ENCODE data around the gene UGT3A1.
"Not testable (repeated sequence)": the region's sequence is repeated elsewhere in the genome, so short reads cannot be mapped to it uniquely, and the experiment has no call there.

Gene UGT3A1, protein sequence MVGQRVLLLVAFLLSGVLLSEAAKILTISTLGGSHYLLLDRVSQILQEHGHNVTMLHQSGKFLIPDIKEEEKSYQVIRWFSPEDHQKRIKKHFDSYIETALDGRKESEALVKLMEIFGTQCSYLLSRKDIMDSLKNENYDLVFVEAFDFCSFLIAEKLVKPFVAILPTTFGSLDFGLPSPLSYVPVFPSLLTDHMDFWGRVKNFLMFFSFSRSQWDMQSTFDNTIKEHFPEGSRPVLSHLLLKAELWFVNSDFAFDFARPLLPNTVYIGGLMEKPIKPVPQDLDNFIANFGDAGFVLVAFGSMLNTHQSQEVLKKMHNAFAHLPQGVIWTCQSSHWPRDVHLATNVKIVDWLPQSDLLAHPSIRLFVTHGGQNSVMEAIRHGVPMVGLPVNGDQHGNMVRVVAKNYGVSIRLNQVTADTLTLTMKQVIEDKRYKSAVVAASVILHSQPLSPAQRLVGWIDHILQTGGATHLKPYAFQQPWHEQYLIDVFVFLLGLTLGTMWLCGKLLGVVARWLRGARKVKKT

DNA sequence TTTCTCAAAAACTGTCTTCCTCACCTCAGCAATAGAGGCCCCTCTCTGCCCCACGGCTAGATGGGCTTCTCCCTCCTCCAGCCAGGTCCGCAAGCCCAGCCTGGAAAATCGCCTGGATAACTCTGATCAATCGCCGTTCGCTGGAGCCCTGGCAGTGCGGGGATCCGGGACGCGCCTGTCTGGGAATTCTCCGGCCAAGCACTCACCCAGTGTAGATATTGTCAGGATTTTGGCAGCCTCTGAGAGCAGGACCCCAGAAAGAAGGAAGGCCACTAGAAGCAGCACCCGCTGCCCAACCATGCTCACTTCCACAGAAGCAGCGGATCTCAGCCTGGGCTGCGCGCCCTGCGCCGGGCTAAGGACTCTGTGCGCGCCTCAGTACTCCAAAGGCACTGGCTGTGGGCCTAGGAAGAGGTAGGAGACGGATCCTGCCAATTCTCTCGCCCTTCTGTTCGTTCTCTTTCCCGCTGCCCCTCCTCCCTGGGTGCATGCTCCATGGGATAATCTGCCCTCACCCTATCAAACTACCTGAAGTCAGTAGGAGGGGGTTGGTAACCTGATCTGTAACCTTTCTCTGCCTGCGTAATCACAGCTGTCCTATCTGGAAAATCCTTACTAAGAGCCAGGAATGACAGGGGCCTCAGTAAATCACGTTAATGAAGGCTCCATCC lies at the start of gene UGT3A1:
UGT3A1 (minus strand) TSS at position 450 of the 671 bp plus-strand sequence; CDS start at position 300, 150 bp downstream.
- no peak for DNase-seq (ENCODE audit: low spot score)

DNA sequence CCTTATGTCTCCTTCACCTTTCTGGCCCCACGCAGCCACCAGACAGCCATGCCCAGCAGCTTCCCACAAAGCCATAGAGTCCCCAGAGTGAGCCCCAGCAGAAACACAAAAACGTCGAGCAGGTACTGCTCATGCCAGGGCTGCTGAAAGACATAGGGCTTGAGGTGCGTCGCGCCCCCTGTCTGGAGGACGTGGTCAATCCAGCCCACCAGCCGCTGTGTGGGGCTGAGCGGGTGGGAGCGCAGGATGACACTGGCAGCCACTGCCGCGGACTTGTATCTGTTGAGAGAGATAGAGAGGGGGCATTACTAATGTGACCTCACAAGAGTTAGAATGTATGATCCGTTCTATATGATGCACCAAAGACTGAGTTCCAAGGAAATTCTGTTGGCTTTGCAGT lies 44.5 kb upstream of the UGT3A1 start:
- no peak for DNase-seq (ENCODE audit: low spot score)

DNA sequence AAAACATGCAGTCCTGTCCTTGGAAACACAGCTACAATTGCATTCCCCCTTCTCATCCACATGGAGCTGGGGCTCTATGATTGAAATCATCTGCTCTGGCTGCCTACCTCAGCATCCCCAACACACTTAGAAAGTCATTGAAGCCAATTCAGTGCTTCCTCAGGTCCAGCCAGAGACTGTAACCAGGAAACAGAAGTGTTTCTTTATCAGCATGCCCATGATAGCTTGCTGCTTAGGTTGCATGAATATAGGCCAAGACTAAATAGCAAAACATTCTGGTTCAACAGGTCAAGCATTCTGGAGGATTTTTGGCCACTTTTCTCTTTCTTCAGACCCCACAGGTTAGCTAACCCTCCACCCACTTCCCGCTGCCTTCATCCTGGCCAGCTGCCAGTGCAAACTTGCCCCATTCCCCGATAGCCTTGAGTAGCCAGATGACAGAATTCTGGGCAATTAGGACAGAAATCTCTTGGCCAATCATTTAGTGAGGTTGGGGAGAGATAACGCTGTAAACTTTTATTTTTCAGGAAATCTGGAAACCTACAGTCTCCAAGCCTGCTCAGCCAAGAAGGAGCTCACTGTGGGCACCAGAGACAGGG lies 43.4 kb upstream of the UGT3A1 start:
- not testable (repeated sequence) for DNase-seq (ENCODE audit: low spot score)

DNA sequence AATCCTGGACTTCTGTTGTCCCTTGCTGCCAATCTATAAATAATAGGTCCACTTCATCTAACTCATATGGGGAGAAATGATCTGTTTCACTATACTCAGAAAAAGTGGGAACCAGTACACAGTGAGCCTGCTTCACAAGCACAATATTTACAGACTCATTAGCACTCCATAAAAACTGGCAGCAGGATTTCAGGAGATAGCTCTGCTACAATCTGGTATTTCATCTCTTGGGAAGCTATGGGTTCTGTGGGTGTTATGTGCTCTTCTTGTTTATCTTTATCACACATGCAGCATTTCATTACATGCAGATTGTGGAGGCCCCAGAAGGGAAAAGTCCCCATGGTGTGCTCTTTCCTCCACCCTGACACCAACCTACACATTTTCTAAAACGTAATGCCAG lies 42.3 kb upstream of the UGT3A1 start:
- DNase-seq (ENCODE audit: low spot score), result peak; percentile 56

DNA sequence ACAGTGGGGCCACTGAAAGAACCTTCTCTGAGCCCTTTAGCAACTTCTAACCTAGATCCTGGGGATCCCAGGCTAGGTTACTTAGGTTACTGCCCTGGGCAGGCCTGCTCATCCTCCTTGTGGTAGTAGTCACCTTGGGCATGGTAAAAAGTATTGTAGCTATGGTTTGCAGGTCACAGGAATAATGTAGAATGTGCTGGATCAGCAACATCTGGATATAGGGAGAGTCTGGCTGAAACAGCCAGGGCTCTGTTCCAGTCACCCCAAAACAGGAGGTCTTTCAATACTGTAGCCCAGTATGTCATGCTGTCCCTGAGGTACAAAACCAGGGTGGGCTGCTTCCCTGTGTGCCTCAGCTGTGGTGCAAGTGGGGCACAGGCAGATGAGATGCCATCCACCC lies 41.9 kb upstream of the UGT3A1 start:
- DNase-seq (ENCODE audit: low spot score), result no peak

DNA sequence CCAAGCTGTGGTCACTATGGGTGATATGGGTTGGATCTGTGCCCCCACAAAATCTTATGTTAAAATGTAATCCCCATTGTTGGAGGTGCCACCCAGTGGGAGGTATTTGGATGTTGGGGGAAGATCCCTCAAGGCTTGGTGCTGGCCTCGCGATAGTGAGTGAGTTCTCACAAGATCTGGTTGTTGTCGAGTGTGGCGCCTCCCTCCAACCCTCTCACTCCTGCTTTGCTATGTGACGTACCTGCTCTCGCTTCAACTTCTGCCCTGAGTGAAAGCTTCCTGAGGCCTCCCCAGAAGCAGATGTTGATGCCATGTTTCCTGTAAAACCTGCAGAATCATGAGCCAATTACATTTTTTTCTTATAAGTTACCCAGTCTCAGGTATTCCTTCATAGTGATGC lies 40.0 kb upstream of the UGT3A1 start:
- no peak for DNase-seq (ENCODE audit: low spot score)

DNA sequence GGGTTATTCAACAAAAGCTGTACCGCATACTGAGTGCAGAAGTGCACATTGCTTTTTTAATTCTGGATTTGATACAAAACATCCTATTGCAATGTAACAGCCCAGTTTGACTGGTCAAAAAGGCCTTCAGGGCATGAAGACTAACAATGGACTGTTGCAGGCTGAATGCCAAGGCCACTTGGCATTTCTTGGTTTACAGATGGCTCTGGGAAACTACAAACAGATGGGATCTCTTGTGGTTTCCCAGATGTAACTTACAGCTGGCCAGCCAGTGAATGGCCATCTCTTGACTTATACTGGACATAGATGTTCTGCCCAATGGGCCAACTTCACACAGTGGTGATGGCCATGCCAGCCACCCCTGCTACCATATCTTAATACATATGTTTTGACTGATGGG lies 38.7 kb upstream of the UGT3A1 start:
- DNase-seq (ENCODE audit: low spot score), result peak; percentile 79

DNA sequence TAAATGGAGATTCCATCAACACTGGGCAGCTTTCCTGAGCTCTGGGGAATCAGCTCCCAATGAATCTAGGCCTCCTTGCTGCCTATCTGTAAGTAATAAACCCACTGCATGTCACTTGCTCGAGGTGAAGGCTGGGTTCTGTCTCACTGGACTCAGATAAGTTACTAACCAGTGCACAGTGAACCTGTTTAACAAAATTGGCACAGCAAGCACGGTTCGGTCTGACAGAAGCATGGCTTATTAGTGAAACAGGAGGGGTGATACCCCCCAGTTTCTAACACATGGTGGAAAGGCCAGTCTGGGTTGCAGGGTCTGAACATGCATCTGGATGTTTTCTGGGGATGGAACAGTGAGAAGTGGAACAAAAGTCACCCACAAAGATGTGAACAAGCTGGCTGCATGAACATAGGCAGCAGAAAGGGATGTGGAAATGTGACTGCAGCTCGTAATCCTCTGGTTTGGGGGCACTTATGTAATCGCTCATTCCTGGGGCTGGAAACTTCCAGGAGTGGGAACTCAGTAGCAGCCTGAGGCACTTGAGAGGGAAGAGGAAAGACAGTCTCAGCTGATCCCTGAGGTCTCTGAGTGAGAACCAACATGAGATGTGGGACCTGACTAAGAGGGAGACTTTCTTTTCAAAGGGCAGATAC lies 37.8 kb upstream of the UGT3A1 start:
- DNase-seq (ENCODE audit: low spot score), result no peak

DNA sequence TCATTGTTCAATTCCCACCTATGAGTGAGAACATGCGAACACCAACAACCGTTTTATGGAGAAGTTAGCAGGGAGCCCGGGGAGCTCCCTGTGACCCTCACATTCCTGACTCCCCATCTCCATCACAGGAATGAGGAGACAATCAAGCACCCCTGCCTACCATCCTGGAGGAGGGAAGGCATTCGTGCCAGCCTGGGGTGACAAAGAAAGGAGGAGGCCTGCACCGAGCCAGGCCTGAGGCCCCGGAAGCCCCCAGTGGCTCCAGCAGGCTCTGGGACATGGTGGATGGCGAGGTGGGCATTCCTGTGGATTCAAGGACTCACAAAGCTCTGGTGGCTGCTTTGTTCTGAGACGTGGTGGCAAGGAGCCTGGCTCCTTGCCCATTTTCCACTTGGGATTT lies 36.5 kb upstream of the UGT3A1 start:
- DNase-seq (ENCODE audit: low spot score), result no peak

DNA sequence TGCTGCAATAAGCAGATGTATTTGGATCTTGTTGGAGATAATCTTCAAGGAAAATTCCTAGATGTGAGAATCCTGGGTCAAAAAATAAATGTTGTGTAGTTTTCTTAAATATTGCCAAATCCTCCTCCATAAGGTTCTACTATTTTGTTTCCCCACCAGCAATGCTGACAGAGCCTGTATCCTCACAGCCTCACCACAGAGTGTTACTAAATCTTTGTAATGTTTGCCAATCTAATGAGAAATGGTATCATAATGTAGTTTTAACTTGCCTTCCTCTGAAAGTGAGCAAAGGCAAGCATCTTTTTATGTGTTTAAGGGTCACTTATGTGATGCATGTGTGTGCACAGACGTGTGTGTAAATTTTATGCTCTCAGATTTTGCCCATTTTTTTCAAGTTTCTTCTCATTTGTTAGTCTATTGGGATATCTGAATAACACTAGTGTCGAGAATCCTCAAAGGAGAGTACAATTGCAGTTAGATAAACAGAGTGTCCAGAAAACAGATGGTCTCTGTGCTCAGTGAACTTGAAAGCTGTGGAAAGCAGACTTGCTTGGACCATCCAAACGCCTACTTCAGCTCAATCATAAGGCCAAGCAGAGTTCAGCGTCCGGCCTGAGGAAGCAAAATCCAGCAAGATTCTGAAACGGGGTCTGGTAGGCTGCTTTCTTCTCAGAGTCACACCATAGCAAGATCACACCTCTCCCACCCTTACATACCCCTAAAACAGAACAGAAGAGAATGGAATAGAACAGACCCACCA lies 35.7 kb upstream of the UGT3A1 start:
- no peak for DNase-seq (ENCODE audit: low spot score)

DNA sequence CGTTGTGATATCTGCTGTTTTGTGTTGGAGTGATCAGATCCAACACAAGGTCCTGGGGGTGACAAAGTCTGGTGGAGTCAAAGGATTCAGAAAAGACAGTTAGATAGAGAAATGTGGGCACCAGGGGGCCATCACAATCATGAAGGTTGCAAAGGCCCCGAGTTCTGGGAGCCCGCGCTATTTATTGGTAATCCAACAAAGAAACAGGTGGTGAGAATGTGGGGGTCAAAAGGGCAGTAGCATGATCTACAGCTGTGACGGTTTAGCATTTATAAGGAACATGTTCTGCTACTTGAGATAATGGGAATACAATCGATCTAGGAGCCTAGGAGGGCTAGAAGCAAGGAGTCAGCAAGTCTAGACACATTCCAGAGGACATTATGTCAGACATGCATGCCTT lies 31.1 kb upstream of the UGT3A1 start:
- not testable (repeated sequence) for DNase-seq (ENCODE audit: low spot score)

DNA sequence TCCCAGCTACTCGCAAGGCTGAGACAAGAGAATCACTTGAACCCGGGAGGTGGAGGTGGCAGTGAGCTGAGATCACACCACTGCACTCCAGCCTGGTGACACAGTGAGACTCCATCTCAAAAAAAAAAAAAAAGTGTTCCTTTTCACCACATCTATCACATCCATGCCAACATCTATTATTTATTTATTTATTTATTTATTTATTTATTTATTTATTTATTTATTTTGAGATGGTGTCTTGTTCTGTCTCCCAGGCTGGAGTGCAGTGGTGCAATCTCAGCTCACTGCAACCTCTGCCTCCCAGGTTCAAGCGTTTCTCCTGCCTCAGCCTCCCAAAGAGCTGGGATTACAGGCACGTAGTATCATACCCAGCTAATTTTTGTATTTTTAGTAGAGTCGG lies 28.4 kb upstream of the UGT3A1 start:
- DNase-seq (ENCODE audit: low spot score), result not testable (repeated sequence)

DNA sequence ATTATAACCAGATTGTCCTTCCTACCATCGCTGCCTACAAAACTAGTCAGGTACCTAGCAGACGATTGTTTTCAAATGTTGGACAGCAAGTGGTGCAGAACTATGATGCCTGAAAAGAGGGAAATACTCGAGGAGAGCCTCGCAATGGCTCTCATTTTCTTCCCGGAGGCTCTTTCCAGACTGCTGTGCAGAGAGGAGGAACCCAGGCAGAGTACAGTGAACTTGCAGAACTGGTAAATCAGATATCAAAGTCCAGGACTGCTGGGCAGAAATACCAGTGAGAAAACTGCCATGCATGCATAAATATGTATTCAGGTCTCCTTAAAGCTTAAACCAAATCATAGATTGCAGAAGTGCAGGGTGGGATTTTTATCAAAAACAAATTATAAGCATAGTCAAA lies 26.4 kb upstream of the UGT3A1 start:
- no peak for DNase-seq (ENCODE audit: low spot score)

DNA sequence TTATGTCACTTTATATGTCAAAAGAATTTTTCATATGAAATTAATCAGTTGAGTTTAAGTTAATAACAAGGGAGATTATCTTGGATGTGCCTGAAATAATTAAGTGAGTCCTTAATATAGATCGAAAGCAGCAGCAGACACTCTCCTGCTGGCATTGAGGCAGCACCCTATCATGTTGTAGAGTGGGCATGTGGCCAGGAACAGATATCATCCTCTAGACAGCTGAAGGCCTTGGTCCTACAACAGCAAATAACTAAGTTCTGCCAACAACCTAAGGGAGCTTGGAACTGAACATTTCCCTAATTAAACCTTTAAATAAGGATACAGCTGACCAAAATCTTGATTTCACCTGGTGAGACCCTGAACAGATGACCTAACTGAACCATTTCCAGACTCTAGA lies 25.8 kb upstream of the UGT3A1 start:
- DNase-seq (ENCODE audit: low spot score), result no peak

DNA sequence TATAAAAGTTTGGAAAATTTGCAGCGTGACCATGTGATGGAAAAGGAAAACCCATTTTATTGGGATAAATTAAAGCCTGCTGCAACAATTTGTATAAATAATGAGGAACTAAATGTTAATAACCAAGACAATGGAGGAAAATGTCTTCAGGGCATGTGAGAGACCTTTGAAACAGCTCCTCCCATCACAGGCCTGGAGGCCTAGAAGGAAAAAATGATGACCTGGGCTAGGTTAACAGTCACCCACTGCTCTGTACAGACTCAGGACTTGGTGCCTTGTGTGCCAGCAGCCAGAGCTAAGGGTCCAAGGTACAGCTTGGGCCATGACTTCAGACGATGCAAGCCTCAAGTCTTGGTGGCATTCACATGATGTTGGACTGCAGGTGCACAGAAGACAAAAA lies 22.0 kb upstream of the UGT3A1 start:
- no peak for DNase-seq (ENCODE audit: low spot score)

DNA sequence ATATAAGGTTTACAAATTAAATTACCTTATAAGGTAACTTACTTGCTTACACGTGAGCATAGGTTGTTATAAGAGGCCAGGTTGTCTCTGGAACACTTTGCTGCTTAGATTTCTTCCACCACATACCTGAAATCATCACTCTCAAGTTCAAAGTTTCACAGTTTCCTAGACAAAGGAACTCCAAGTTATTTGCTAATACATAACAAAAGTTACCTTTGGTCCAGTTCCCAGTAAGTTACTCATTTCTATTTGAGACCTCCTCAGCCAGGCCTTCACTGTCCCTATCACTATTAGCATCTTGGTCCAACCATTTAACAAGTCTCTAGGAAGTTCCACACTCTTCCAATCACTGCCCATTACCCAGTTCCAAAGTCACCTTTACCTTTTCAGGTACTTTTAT lies 18.5 kb upstream of the UGT3A1 start:
- no peak for DNase-seq (ENCODE audit: low spot score)

DNA sequence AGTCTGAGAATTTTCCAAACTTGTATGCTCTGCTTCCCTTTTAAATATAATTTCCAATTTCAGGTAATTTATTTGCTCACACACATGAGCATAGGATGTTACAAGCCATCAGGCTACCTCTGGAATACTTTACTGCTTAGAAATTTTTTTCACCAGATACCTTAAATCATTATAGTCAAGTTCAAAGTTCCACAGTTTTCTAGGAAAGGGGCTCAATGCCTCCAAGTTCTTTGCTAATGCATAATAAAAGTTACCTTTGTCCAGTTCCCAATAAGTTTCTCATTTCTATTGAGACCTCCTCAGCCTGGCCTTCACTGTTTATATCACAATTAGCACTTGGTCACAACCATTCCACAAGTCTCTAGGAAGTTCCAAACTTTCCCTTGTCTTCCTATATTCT lies 16.2 kb upstream of the UGT3A1 start:
- DNase-seq (ENCODE audit: low spot score), result no peak

DNA sequence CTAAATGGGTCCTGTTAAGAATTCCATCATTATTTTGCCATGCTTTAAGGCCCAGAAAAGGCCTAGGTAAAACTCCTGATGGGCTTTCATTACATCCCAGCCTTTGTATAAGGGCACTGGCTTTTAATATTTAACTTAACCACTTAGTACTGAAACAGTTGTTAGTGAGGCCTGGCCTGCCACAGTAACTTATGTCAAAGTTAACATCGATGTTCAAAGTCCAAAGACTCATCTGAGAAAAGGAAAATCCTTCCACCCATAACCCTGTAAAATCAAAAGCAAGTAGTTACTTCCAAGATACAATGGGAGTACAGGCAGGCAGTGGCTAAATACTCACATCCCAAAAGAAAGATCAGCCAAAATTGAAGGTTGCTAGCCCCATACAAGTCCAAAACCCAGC lies 15.0 kb upstream of the UGT3A1 start:
- no peak for DNase-seq (ENCODE audit: low spot score)

DNA sequence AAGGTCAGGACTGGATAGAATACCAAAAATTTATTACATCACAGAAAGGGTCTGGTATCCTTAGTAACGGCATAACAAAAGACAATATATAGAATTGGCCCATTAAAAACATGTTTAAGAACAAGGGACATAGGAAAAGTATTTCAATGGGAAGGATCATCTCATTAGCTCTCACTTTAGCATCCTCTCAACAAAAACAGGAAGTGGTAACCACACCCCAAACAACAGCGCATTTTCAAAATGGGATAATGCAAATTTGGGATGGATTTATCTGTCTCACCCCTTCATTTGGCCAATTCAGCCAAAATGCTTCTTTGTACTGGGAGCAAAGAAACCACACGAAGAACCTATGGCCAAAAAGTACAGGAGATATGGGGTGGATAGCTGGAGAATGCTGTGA lies 9.8 kb upstream of the UGT3A1 start:
- no peak for DNase-seq (ENCODE audit: low spot score)

DNA sequence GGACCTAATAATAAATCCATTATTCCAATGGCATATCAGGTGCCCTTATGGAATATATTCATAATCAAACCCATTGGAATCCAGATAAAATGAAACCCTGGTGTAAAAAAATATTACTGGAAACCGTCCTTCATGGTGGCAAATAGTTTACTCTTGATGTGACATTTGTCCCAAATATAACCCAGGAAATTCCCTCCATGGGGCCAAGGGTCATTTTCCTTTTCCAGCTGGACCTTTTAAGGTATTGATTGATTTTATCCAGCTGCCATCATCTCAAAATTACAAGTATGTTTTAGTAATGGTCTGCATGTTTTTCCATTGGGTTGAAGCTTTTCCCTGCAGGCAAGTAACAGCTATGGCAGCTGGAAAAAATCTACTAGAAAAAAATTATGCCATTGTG lies 8.4 kb upstream of the UGT3A1 start:
- no peak for DNase-seq (ENCODE audit: low spot score)

DNA sequence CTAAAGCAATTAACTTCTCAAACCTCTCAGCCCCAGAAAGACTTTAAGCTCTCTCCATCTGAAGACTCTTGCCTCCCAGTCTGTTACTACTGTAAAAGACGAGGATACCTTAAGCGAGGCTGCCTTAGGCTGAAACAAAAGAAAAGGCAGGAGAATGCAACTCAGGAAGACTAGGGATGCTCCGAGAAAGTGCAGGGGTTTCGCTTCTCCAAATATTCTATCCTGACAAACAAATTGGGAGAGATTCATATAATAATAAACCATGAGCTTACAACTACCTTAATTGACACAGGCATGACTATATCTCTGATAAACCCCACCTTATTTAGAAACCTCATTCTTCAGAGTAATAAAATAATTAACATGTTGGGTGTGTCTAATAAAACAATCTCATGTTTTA lies 4.9 kb upstream of the UGT3A1 start:
- no peak for DNase-seq (ENCODE audit: low spot score)

DNA sequence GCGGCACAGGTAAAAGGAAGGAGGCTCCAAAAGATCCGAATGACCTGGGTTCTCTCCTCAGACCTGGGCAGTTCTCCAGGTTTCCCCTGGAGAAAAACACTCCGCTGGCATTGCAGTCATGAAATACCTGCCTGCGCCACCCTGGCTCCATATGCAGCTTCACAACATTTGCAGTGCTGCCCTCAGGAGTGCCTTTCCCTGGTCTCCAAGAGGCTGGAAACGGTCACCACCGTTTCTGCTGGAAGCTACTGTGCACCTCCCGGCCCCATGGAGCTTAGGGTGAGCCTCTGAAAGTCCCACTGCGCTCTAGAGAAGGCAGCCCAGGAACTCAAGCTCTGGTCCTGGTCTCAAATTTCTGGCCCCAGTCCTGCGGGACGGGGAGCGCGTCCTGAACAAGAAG lies 670 bp downstream of the UGT3A1 start:
- no peak for DNase-seq (ENCODE audit: low spot score)

All from Ammon's horn (tissue), 1 donor.